Endothelial cell of umbilical vein (primary cell): ENCODE results near the gene SFSWAP. TPM values are rescaled to one million over a fixed set of nuclear protein-coding genes. Genes with fewer than 3 reads are reported as not detected.
A peak's percentile ranks its signal among the peaks of the same experiment; 100 is the strongest.

Experiments used
- BruUV-seq: library from RNA; stranded (reverse); fragments of 400-500 nt; replicated peaks from 2 replicates; lab custom pipeline; 2021; lab: Mats Ljungman, UMichigan
- CTCF ChIA-PET: fragments of 300-600, 350-600 bp; sonication (Branson Sonifier 250); formaldehyde crosslinking; loops from one replicate; lab custom pipeline; 2021; ENCODE audit warnings: antibody characterized with exemption, inconsistent platforms; lab: Charles Lee
- POLR2A ChIA-PET: fragments of 300-600, 350-600 bp; sonication (Branson Sonifier 250); formaldehyde crosslinking; loops from one replicate; lab custom pipeline; 2021; ENCODE audit warnings: antibody characterized with exemption, inconsistent platforms; lab: Charles Lee
- DNase-seq: peaks from one replicate; pipeline ENCODE4 v3.0.0-alpha.2; 2011; ENCODE audit warnings: low read depth, low spot score
- FAIRE-seq: peaks from 2 replicates; lab custom pipeline; 2011; peaks lifted over from hg19 to GRCh38; lab: Jason Lieb, UNC
- H2AFZ ChIP-seq: 2 replicates; pipeline ENCODE4 v1.6.0; 2012; ENCODE audit warnings: low read depth, low read length, control low read depth, inconsistent platforms
- H3K27ac ChIP-seq: 2 replicates; pipeline ENCODE4 v1.5.1; 2011; ENCODE audit warnings: low read depth, mild to moderate bottlenecking, control low read depth, low read length, moderate library complexity; ENCODE audit not compliant: insufficient read depth
- H3K27me3 ChIP-seq, 2 experiments: 2 replicates each; pipeline versions ENCODE4 v1.6.0 to v1.6.1; 2011; ENCODE audit warnings: low read length in 2 of 2, mixed read lengths in 1 of 2; ENCODE audit not compliant: control insufficient read depth in 2 of 2, insufficient read depth in 2 of 2
- H3K36me3 ChIP-seq, 2 experiments: 2 replicates in 1 of 2; 3 replicates in 1 of 2; pipeline ENCODE4 v1.5.1; 2011; ENCODE audit warnings: low read length in 2 of 2, mild to moderate bottlenecking in 1 of 2, moderate library complexity in 1 of 2; ENCODE audit not compliant: control insufficient read depth in 2 of 2, insufficient read depth in 2 of 2; ENCODE audit errors: extremely low read depth in 1 of 2
- H3K4me1 ChIP-seq: 3 replicates; pipeline ENCODE4 v1.5.1; 2011; ENCODE audit warnings: mild to moderate bottlenecking, low read length; ENCODE audit not compliant: control insufficient read depth, insufficient read depth; ENCODE audit errors: extremely low read depth
- H3K4me2 ChIP-seq: 2 replicates; pipeline ENCODE4 v1.6.1; 2011; ENCODE audit warnings: low read length, control low read depth, mixed read lengths; ENCODE audit not compliant: insufficient read depth
- H3K4me3 ChIP-seq, 3 experiments: fragments of 200-600 bp in 1 of 3; sonication (generic), shearing (Covaris generic) in 1 of 3; replicated peaks in 1 of 3; 2 replicates each; pipeline ENCODE4 v1.5.1; 2011 to 2016; ENCODE audit warnings: control low read depth in 3 of 3, low read length in 3 of 3, mild to moderate bottlenecking in 2 of 3, inconsistent platforms in 1 of 3, low read depth in 1 of 3, moderate library complexity in 1 of 3; ENCODE audit not compliant: insufficient read depth in 1 of 3
- H3K79me2 ChIP-seq: 2 replicates; pipeline ENCODE4 v1.6.0; 2012; ENCODE audit warnings: low read length, inconsistent platforms; ENCODE audit not compliant: control insufficient read depth, insufficient read depth
- H3K9ac ChIP-seq: replicated peaks from 2 replicates; pipeline ENCODE3; 2011; ENCODE audit warnings: low read length, control low read depth; ENCODE audit not compliant: insufficient read depth; ENCODE audit errors: extremely low read depth
- H3K9me1 ChIP-seq: replicated peaks from 3 replicates; pipeline ENCODE4 v1.6.0; 2011; ENCODE audit warnings: mild to moderate bottlenecking, low read length; ENCODE audit not compliant: control insufficient read depth, insufficient read depth; ENCODE audit errors: extremely low read depth
- H3K9me3 ChIP-seq: replicated peaks from 2 replicates; pipeline ENCODE4 v1.5.1; 2012; ENCODE audit warnings: low read length, inconsistent platforms; ENCODE audit not compliant: control insufficient read depth, insufficient read depth
- H4K20me1 ChIP-seq: replicated peaks from 2 replicates; pipeline ENCODE3; 2011; ENCODE audit warnings: mild to moderate bottlenecking, low read length; ENCODE audit not compliant: control insufficient read depth, insufficient read depth; ENCODE audit errors: extremely low read depth
- CTCF ChIP-seq, 2 donors: IDR thresholded peaks; 1 replicate in 1 of 2; 2 replicates in 1 of 2; pipeline ENCODE4 v1.5.1; 2011; ENCODE audit warnings: low read length in 2 of 2, mild to moderate bottlenecking in 2 of 2, moderate library complexity in 2 of 2, control low read depth in 1 of 2, inconsistent platforms in 1 of 2, low read depth in 1 of 2; ENCODE audit not compliant: insufficient read depth in 1 of 2; ENCODE audit errors: extremely low read depth in 1 of 2
- EZH2 ChIP-seq: IDR thresholded peaks from 2 replicates; pipeline ENCODE4 v1.6.1; 2012; ENCODE audit warnings: borderline replicate concordance, low read depth, mild to moderate bottlenecking, moderate library complexity, low read length, inconsistent platforms; ENCODE audit not compliant: severe bottlenecking
- FOS ChIP-seq: IDR thresholded peaks from 2 replicates; pipeline ENCODE4 v1.6.1; 2011; ENCODE audit warnings: mild to moderate bottlenecking, low read length, moderate library complexity, borderline replicate concordance; ENCODE audit not compliant: insufficient read depth
- MAX ChIP-seq: IDR thresholded peaks from 2 replicates; pipeline ENCODE4 v1.6.1; 2011; ENCODE audit not compliant: insufficient read depth, insufficient read length
- dilution Hi-C: fragments of 300-500 bp; cut with MboI; formaldehyde crosslinking; loops from one replicate; pipeline ENCODE4 v1.15.0; 2019; ENCODE audit warnings: low sequenced_read_pairs; ENCODE audit not compliant: extremely low pct_ligation_motif_present
- intact Hi-C: fragments of 100-400 bp; cut with micrococcal nuclease; formaldehyde crosslinking; loops from one replicate; pipeline ENCODE4 v1.10.0; 2022
- polyA plus RNA-seq, 4 experiments: library from polyadenylated mRNA; depleted of rRNA in 3 of 4; stranded (reverse) in 3 of 4; unstranded in 1 of 4; fragments of >200 nt; gene quantifications; 2 replicates each; pipeline versions ENCODE4 v1.2.1 to v1.2.3, GENCODE V29; 2011 to 2012; ENCODE audit warnings: missing spikeins in 1 of 4
- total RNA-seq: library from RNA; stranded (reverse); gene quantifications from 2 replicates; pipeline ENCODE4 v1.2.3, GENCODE V29; 2021

The SFSWAP gene
- total and polyA plus RNA-seq, 2 donors (not counting 3 experiments of a cell fraction or from before 2014, with no cell fraction given), result 38.1 to 53.3 TPM

GRCh38 chr12:131833896-131834641, 123.2 kb downstream of the SFSWAP start:
- Histone ChIP-seq H3K79me2 (no peaks in the 10 kb centered on the region), H2AFZ (no peak overlapping the region), H3K27me3 (peaks cover 0 to 2% of the 10 kb centered on the region in 2 experiments), H3K4me1 (peaks cover 12% of the 10 kb centered on the region), H3K9me3 (no peaks in the 10 kb centered on the region), H4K20me1 (no peaks in the 10 kb centered on the region), H3K4me2 (no peak overlapping the region), H3K9me1 (no peaks in the 10 kb centered on the region), H3K36me3 (no peaks in the 10 kb centered on the region), H3K4me3 (no peak overlapping the region), H3K27ac (no peak overlapping the region), H3K9ac (no peak overlapping the region)
- no TSS peak for BruUV-seq
- intact Hi-C loops, result loop anchor here (5.0 kb wide), 2 partner anchors 962 to 997 kb away; partner anchors contain the start of genes RAN and STX2
- TF ChIP-seq CTCF (IDR thresholded peaks at IDR 0.05; ENCODE audit: extremely low read depth in 1 of 2, insufficient read depth in 1 of 2, low read depth in 1 of 2, low read length in 2 of 2), result peak; percentile 44 to 52
- no peak for TF ChIP-seq FOS
- no peak for TF ChIP-seq EZH2
- no peak for TF ChIP-seq MAX
- CTCF ChIA-PET, result interaction anchor here (1.0 to 3.8 kb wide), 3 partner anchors 135 to 730 kb away, joined by 3 to 26 read pairs (median 5); no protein-coding TSS in a partner anchor
- dilution Hi-C loops, result no loop called here
- DNase-seq, result no peak
- peak; percentile 21 for FAIRE-seq
- POLR2A ChIA-PET, result no interaction called here
